Coronary artery (tissue), 2 donors: ENCODE results near the gene REV3L.

Experiments used
- DNase-seq: peaks from one replicate; pipeline ENCODE4 v3.0.0-alpha.2; 2017; ENCODE audit warnings: low spot score
- H3K27ac ChIP-seq, 2 donors: fragments of 200-600 bp; sonication (generic); one replicate each; pipeline ENCODE4 v1.5.1; 2016 to 2019
- H3K4me3 ChIP-seq: fragments of 200-600 bp; sonication (generic); 2 replicates; pipeline ENCODE4 v1.5.1; 2016; ENCODE audit warnings: mild to moderate bottlenecking, moderate library complexity
- TF ChIP-seq, protein P1 (sequence below): fragments of 200-600 bp; sonication (generic); IDR thresholded peaks from one replicate; pipeline ENCODE4 v1.5.1; 2019; ENCODE audit warnings: antibody characterized with exemption

Gene REV3L

DNA sequence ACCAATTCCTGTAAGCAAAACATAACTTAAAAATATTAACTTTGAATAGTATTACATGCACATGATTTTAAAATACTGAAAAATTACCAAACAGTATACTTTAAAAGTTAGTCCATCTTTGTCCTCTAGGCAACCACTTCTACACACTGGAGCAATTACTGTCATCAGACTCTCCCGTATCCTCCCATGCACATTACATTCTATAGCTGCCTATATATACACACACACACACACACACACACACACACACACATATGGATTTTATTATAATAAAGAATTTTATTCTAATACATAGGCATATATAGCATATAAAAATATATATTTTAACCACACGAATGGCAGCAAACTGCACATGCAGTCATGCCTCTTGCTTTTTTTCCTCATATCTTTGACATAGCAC, 8.2 kb downstream of the REV3L start:
- DNase-seq: no peak
- H3K4me3 ChIP-seq: no peak overlapping the region
- no peak overlapping the region for H3K27ac ChIP-seq
- TF ChIP-seq, protein P1, sequence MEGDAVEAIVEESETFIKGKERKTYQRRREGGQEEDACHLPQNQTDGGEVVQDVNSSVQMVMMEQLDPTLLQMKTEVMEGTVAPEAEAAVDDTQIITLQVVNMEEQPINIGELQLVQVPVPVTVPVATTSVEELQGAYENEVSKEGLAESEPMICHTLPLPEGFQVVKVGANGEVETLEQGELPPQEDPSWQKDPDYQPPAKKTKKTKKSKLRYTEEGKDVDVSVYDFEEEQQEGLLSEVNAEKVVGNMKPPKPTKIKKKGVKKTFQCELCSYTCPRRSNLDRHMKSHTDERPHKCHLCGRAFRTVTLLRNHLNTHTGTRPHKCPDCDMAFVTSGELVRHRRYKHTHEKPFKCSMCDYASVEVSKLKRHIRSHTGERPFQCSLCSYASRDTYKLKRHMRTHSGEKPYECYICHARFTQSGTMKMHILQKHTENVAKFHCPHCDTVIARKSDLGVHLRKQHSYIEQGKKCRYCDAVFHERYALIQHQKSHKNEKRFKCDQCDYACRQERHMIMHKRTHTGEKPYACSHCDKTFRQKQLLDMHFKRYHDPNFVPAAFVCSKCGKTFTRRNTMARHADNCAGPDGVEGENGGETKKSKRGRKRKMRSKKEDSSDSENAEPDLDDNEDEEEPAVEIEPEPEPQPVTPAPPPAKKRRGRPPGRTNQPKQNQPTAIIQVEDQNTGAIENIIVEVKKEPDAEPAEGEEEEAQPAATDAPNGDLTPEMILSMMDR: no peak

DNA sequence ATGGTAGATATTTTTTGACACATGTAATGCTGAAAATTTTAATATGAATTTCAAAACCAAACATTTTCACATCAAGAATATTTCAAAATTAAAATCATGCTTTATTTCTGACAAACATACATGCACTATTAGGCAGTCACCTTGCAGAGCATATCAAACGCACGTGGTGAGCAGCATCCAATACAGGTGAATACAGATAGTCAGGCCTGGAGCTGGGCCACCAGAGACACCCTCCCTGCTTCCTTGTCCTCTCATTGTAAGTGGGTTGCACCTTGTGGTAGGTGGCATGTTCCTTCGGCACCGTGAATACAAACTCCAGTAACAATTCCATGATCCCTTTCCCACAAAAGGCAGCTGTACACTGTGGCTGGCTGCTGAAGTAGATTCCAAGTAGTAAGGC, 8.9 kb downstream of the REV3L start:
- no peak for DNase-seq
- TF ChIP-seq, protein P1: no peak
- H3K4me3 ChIP-seq: no peak overlapping the region
- H3K27ac ChIP-seq: no peak overlapping the region

DNA sequence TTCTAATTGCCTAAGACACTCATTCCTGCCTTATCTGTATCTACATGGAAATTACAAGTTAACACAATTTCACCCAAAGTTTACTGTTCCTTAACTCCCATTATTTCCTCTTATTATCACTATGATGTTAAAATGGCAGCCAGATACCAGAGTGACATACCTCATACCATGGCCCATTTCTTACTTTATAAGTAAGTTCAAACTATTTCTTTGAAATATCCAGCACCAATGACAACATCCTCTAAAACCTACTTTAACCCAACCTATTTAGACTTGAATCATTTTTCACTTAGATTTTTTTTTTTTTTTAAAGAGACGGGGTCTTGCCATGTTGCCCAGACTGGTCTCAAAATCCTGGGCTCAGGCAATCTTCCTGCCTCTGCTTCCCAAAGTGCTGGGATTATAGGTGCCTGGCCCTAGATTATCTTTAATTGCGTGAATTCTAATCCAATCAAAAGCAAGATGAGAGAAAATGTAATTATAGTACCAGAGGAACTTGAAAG, 10.0 kb downstream of the REV3L start:
- H3K4me3 ChIP-seq: no peak overlapping the region
- TF ChIP-seq, protein P1: no peak
- no peak overlapping the region for H3K27ac ChIP-seq
- no peak for DNase-seq

DNA sequence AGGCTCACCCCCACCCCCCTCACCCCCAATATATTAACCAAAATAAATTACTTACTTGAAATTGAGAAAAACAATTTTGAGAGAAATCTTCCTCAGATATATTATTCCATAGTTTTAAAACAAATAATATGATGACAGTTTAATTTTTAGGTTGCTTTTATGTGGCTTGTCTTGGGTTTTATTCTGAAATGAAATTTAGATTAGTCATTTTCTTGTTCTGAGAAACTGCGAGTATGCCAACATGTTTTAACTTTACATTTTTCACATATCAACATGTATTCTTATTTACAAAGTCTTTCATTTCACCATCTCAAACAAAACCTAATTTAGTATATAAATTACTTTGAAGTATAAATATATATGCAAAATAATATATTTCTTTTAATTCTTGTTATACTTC, 11.1 kb downstream of the REV3L start:
- DNase-seq: no peak
- Histone ChIP-seq H3K27ac (no peak overlapping the region), H3K4me3 (no peak overlapping the region)
- TF ChIP-seq, protein P1: no peak

DNA sequence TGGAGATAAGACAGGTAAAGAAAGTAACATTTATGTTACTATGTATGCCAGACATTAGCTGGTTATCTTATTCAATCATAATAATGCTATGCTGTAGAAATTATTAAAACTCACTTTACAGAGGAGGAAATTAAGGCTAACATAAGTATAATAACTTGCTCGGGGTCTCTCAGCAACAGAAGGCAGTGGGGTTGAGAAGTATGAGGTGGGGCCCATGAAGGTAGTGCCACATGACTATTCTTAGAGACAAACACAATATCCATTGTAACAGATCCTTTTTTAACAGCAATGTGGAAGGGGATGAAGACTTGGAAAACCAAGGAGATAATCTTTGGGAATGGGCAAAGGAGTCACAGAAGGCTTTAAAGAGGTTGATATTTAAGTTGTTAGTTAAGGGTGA, 11.5 kb downstream of the REV3L start:
- TF ChIP-seq, protein P1: no peak
- no peak overlapping the region for H3K27ac ChIP-seq
- DNase-seq: no peak
- H3K4me3 ChIP-seq: no peak overlapping the region

DNA sequence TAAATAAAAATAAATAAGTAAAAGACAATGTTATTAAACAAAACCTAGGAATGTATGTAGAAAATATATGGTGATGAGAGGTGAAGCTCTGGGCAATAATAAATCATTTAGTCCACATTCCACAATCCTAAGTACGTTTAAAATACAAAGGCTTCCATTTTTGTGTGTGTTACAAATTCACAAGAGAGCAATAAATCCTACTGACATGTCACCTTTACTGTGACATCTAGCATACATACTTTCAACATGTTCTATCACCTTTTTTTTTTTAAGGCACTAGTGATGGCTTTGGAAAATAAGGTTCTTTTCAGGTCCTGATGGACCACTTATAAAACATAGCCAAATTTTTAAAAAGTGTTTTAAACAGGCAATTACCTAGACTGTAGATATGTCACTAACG, 12.0 kb downstream of the REV3L start:
- Histone ChIP-seq H3K4me3 (no peak overlapping the region), H3K27ac (no peak overlapping the region)
- no peak for DNase-seq
- TF ChIP-seq, protein P1: no peak

DNA sequence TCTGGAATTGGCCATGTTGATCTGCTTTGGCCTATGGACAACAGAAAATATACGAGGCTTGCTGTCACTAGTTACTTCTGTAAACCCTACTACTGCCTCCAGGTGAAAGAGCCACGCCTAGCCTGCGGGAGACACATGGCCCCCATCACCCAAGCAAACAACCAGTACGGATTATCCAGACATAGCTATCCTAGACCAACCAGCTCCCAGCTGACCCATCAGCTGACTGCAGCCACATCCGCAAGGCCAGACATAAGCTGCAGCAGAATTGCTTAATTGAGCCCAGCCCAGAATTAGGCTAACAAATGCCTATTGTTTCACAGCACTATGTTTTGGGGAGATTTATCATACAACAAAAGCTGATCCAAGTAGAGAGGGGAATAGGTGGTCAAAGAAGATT, 13.5 kb downstream of the REV3L start:
- TF ChIP-seq, protein P1: no peak
- Histone ChIP-seq H3K4me3 (no peak overlapping the region), H3K27ac (no peak overlapping the region)
- DNase-seq: no peak
